Thyroid gland (tissue), 4 donors: Measurements from ENCODE around the gene MRGPRF. TPM values are rescaled to one million over a fixed set of nuclear protein-coding genes. Genes with fewer than 3 reads are reported as not detected.

Source experiments
- DNase-seq, 2 donors: peaks; one replicate each; pipeline ENCODE4 v3.0.0-alpha.2; 2019
- H3K27ac ChIP-seq, 3 donors: fragments of 200-600 bp; sonication (generic); 1 replicate in 2 of 3; 2 replicates in 1 of 3; pipeline ENCODE4 v1.5.1; 2016 to 2019; ENCODE audit warnings: mild to moderate bottlenecking in 1 of 3, moderate library complexity in 1 of 3
- H3K27me3 ChIP-seq: fragments of 200-600 bp; sonication (generic); one replicate; pipeline ENCODE4 v1.5.1; 2019
- H3K36me3 ChIP-seq, 2 donors: fragments of 200-600 bp; sonication (generic); one replicate each; pipeline ENCODE4 v1.5.1; 2016 to 2019
- H3K4me1 ChIP-seq, 2 donors: fragments of 200-600 bp; sonication (generic); one replicate each; pipeline ENCODE4 v1.5.1; 2017 to 2019
- H3K4me3 ChIP-seq, 3 donors: fragments of 200-600 bp; sonication (generic); replicated peaks in 1 of 3; 1 replicate in 2 of 3; 2 replicates in 1 of 3; pipeline ENCODE4 v1.5.1; 2016; ENCODE audit warnings: mild to moderate bottlenecking in 1 of 3
- H3K9me3 ChIP-seq: fragments of 200-600 bp; sonication (generic); one replicate; pipeline ENCODE4 v1.5.1; 2017
- CTCF ChIP-seq, 6 experiments: fragments of 200-600 bp in 3 of 6; fragments of 450-650 bp in 3 of 6; sonication (generic) in 3 of 6; IDR thresholded peaks; one replicate each; pipeline ENCODE4 v1.5.1; 2016 to 2019; ENCODE audit warnings: antibody characterized with exemption in 6 of 6, mild to moderate bottlenecking in 2 of 6, inconsistent platforms in 1 of 6, moderate library complexity in 1 of 6
- POLR2A ChIP-seq, 2 donors: fragments of 450-650 bp; IDR thresholded peaks; one replicate each; pipeline ENCODE4 v1.6.1; 2017; ENCODE audit warnings: antibody characterized with exemption in 2 of 2, mild to moderate bottlenecking in 2 of 2, moderate library complexity in 1 of 2
- WGBS, 2 donors: methylation state at CpG; one replicate each; pipeline ENCODE4 v1.1.5; 2017; 5-methylcytosine and 5-hydroxymethylcytosine counted together
- intact Hi-C: fragments of 100-400 bp; cut with DNase I; formaldehyde crosslinking; loops from one replicate; pipeline ENCODE4 v1.15.1; 2023
- total RNA-seq, 4 donors: library from RNA; depleted of rRNA; stranded (reverse); fragments of >200 nt; gene quantifications; one replicate each; pipeline ENCODE4 v1.2.3, GENCODE V29; 2016

Gene MRGPRF
- total RNA-seq, 4 donors from 2014 or later: 5.0 to 7.6 (median 6.6) TPM

GRCh38 chr11:68956142-68956541 is 56.9 kb downstream of the MRGPRF start:
- intact Hi-C loops: no loop called here
- no peak for TF ChIP-seq POLR2A (IDR thresholded peaks at IDR 0.05)
- no peak for TF ChIP-seq CTCF (IDR thresholded peaks at IDR 0.05)

GRCh38 chr11:68955607-68955958 is 57.5 kb downstream of the MRGPRF start:
- H3K9me3 ChIP-seq: no peaks in the 10 kb centered on the region
- H3K4me3 ChIP-seq: no peak overlapping the region
- intact Hi-C loops: no loop called here
- peaks cover 5 to 9% of the 10 kb centered on the region in 2 donors for H3K4me1 ChIP-seq
- no peak for DNase-seq
- no peaks in the 10 kb centered on the region for H3K36me3 ChIP-seq
- H3K27ac ChIP-seq: no peak overlapping the region
- WGBS, 2 donors: 36% methylated on average over 4 of the region's 5 CpGs; no CpG with 5 or more reads in 1 of the 2 donors
- TF ChIP-seq CTCF (IDR thresholded peaks at IDR 0.05) (no peak), POLR2A (IDR thresholded peaks at IDR 0.05) (no peak)
- H3K27me3 ChIP-seq: no peaks in the 10 kb centered on the region

More at GRCh38 chr11:68956142-68956541, 56.9 kb downstream of the MRGPRF start:
- no peaks in the 10 kb centered on the region for H3K27me3 ChIP-seq
- WGBS, 2 donors: 21% methylated on average over 4 of the region's 12 CpGs; no CpG with 5 or more reads in 1 of the 2 donors
- peaks cover 5 to 9% of the 10 kb centered on the region in 2 donors for H3K4me1 ChIP-seq
- H3K4me3 ChIP-seq: no peak overlapping the region
- no peak for DNase-seq
- no peak overlapping the region for H3K27ac ChIP-seq
- no peaks in the 10 kb centered on the region for H3K9me3 ChIP-seq
- no peaks in the 10 kb centered on the region for H3K36me3 ChIP-seq

- Histone ChIP-seq H3K36me3 (no peaks in the 10 kb centered on the region), H3K4me1 (peaks cover 5 to 9% of the 10 kb centered on the region in 2 donors), H3K27ac (no peak overlapping the region), H3K9me3 (no peaks in the 10 kb centered on the region), H3K4me3 (no peak overlapping the region), H3K27me3 (no peaks in the 10 kb centered on the region)
- intact Hi-C loops: no loop called here
- TF ChIP-seq CTCF (IDR thresholded peaks at IDR 0.05): no peak
- TF ChIP-seq POLR2A (IDR thresholded peaks at IDR 0.05): no peak
- DNase-seq: peak; percentile 20 to 34
- 31 to 38% methylated on average over 13 to 27 of the region's 30 CpGs for WGBS, 2 donors
These were observed 58.0 kb downstream of the MRGPRF start for GRCh38 chr11:68954836-68955606.

Other genes starting within 250 kb of the MRGPRF start
- 10 to 100 TPM; 29.9 to 58.0 (median 43.8) TPM for gene CPT1A, start 171.3 kb downstream of the MRGPRF start, total RNA-seq
- 10 to 100 TPM; 24.0 to 86.6 (median 65.6) TPM for gene MRPL21, start 109.4 kb downstream of the MRGPRF start, total RNA-seq
- 10 to 100 TPM; 10.2 to 18.4 (median 11.7) TPM for gene IGHMBP2, start 109.4 kb downstream of the MRGPRF start, total RNA-seq
- gene MRGPRD, start 32.3 kb downstream of the MRGPRF start, total RNA-seq: not detected
- gene TPCN2, start 35.7 kb upstream of the MRGPRF start, total RNA-seq: 10 to 100 TPM; 10.5 to 30.4 (median 13.7) TPM
- 1 to 10 TPM in 2 of 4 donors, under 1 TPM in 1, not detected in 1; 0.45 to 2.3 (median 2.0) TPM for gene SMIM38, start 142.7 kb upstream of the MRGPRF start, total RNA-seq